Measurements from ENCODE around the gene BEAN1.

Gene BEAN1

DNA sequence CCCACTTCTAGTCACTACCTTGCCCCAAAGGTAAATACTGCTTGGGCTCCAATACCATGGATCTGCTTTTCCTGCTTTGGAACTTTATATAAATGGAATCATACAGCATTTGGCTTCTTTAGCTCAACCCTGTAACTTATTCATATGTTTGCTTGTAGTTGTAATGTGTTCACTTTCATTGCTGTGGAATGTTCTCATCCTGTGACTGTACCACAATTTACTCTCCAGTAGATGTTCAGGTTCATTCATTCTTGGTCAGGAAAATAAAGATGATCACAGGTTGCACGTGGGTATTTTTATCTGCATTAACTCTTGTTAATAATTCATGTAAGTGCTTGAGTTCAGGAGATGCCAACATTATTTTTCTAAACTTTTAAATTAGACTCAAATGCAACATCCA lies 6.7 kb upstream of the BEAN1 start:
- no peak for FAIRE-seq

DNA sequence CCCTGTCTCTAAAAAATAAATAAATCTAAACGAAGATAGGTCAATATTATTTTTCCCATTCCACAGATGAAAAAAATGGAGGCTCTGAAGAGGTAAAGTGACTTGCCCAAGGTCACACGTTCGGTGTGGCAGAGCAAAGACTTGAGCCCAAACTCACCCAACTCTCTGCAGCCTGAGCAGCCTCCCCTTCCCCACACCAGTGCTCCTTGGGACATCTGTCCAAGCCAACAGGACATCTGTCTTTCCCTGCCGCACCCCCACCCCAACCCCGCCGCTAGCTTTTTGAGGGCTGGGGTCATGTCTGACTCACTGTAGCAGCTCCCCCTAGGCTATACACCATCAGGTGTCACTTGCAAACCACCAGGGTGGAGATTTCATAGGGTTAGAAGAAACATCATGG lies 5.2 kb upstream of the BEAN1 start:
- FAIRE-seq, result no peak

DNA sequence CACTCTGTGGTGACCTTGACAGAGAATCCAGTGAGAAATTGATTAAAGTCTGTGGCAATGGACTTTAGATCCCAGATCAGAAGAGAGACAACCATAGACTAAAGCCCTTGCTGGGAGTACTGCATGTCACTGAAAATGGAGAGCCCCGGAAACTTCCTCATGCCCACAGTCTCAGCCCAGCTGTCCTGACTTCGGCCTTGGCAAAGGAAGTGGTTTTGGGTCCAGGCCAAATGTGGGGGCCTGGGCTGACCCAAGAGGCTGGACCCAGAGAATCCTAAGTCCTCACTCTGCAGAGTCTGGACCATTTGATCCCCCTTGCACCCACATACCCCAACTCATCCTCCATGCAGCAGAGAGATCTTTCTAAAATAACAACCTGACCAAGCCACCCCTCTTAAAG lies 4.7 kb upstream of the BEAN1 start:
- FAIRE-seq, result no peak

DNA sequence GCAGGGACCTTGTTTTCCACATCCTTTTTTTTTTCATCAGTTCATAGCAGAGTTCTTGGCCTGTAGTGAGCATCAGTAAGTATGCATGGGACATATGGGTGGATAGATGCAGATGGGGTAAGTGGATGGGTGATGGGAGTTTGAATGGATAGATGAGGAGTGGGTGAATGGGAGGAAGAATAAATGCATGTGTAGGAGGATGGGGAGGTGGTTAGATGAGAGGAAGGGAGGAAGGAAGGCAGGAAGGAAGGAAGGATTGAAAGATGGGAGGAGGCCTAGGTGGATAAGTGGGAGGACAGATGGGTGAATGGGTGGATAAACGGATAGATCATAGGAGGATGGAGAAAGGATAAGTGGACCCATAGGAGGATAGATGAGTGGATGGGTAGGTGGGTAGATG lies 3.9 kb upstream of the BEAN1 start:
- no peak for FAIRE-seq

DNA sequence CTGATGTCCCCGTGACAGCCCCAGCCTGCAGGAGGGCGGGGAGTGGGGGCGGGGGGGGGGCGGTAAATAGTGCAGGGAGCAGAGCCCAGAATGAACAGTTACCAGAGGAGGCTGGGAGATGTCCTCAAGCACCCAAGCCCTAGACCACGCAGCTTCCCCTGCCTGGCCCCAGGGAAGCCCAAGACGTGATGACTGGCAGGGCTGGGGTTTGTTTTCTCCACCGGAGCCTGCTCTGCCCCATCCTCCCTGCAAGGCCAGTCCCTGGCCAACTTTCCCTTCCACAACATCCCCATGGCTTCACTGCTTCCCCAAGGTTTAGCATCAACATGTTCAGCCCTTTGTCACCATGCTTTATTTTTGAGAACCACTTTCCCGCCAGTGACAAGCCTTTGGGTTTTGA lies 1.4 kb upstream of the BEAN1 start:
- FAIRE-seq, result no peak

DNA sequence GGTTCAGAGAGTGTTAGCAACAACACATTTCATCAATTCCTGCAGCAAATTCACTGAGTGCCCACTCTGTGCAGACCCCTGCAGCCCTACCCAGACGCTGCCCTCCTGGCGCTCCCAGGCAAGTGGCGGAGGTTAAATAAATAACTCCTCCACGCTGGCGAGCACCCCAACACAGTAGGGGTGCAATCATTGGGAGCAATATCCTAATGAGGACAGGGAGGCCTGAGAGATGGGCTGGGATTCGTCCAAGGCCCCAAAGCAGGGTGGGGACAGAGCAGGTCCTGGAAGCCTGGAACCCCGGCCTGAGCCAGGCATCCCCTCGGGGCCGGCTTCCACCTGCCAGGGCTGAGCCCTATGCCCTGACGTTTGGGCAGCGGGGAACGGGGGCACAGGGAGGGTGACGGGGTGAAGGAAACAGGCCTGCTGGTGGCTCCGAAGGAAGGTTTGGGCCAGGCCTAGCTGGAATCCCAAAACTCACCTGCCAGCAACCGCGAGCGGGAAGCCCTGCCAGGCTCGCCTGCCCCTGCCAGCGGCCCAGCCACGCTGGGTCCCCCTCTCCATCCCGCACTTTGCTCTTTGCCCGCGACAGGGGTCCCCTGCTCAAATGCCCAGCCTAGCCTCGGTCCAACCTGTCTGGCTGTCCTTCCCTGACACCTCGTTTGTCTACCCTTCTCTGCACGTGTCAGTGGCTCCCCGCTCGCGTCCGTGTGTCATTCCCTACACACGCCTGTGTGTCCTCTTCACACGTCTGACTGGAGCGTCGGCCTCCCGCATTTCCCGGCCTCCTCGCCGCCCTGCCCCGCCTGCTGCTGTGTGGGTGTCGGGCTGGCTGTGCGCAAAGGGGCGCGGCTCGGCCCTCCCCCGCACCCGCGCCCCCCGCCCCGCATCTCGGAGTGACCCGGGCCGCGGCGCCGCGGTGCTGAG lies 721 bp upstream of the BEAN1 start:
- FAIRE-seq, result no peak

DNA sequence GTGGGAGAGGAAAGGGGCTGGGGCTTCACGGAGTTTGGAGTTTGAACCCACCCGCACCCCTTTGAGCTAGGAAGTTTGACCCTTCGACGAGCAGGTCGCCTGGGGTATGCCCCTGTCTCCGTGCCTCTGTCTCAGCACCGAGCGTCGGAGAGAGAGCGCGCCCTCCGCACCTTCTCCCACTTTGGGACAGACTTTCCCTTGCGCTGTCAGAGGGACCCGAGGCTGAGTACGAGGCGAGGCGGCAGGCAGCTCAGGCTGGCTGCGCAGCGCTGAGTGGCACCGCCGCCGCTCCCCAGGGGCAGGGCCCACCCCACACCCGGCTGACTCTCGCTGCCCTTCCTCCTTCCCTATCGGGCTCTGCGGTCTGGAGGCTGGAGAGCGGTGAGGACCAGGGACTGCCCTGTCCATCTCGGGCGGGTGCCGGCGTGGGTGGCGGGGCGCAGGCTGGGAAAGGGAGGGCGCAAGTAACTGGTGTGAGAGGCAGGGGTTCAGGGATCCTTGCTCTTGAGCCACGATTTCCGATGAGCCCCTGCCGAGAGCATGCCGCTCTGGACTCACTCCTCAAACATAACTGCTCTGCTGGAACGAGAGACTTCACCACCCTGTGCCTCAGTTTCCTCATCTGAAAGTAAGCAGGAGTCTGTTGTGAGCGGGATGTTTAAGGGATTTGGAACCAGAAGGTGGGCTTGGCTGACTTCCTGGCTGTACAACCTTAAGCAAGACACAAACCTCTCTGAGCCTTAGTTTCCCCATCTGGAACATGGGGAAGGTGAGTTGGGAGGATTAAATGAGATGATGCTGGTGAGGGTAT lies 981 bp downstream of the BEAN1 start:
- FAIRE-seq, result no peak

DNA sequence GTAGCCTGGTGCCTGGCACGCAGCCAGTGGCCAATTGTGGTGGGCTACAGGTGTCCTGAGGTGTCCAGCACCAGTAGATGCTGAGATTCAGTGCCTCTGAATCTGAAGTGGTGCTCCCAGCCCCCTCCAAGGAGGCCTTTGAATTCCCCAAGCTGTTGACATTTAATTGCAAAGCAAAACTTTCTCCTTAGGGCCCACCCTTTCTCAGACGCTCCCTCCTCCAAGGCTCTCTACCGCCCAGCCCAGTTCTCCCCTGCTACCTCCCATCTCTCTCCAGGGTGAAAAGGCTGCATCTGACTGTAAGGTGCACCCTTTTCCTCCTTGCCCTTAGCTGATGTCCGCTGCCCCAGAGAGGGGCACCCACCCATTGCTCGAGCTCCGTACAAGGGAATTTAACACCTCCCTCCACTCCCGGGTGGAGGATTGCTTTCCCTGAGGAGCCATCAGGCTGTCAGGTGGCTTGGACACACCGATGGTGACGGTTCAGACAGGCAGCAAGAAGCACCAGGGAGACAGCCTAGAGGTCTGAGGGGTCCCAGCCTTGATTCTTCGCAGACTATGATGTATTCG lies 1.7 kb downstream of the BEAN1 start:
- no peak for FAIRE-seq

DNA sequence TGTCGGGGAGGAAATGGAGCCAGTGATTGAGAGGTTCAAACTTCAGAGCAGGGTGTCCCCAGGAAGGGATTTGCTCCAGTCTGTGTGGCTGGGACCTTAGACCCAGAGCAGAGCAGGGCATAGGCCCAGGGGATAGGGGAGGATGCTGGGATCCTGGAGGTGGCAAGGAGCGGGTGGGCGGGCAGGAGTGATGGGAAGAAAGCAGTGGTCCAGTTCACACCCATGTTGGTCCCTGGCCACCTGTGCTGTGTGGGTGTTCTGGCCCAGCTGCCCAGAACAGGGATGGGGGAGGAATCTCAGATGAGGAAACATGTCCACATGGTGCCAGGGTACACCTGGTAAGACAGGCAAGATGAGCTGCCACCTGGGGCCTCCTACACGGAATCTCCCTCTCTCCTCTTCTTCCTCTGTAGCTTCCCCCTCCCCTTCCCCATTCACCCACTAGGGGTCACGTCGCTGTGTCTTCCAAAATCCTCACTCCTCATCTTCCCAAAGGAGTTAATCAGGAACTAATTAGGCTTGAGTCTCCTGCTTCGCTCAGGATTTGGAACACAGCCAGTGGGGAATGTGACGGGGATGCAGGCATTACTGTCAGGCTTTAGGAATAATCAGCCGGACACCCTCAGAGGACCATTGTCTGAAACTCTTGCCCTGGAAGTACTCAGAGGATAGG lies 2.3 kb downstream of the BEAN1 start:
- no peak for FAIRE-seq

DNA sequence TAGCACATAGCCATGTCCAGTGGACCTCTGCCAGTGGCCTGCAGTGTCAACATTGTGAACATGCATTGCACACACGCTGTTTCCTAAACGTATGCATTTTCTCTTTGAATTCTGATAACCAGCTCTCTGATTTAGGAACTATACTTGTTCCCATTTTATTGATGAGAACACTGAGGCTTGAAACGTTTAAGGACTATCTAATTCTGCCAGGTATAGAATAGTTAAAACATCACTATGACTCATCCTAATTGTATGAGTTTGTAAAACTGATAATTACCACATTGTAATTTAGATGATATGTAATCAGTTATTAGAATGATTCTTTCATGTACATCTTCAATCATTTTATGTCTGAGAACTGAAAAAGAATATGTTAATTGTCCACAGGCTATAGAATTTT lies 3.1 kb downstream of the BEAN1 start:
- FAIRE-seq, result no peak

DNA sequence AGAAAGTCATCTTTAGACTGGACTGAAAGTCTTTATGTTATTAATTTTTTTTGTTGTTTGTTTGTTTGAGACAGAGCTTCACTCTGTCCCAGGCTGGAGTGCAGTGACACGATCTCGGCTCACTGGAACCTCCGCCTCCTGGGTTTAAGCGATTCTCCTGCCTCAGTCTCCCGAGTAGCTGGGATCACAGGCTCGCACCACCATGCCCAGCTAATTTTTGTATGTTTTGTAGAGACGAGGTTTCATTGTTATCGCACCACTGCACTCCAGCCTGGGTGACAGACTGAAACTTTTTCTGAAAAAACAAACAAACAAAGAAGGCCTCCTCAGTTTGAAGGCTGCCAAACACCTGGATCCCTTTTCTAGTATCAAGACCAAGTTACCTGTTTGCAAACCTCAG lies 4.7 kb downstream of the BEAN1 start:
- no peak for FAIRE-seq

DNA sequence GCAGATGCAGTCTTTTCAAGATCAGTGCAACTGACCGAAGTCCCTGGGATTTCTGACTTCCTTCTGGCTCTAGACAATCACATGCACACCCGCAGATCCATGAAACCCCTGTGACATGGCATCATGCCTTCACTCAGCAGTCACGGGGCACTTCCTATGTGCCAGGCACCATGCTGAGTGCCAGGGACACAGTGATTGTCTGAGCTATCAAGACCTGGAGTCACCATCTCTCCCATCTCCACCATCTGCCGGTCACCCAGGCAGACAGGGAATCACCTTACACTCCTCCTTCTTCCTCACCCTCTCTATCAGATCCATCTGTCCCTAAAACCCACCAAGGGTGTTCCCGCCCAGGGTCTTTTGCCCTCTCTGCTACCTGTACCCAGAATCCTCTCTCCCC lies 5.3 kb downstream of the BEAN1 start:
- FAIRE-seq, result no peak

DNA sequence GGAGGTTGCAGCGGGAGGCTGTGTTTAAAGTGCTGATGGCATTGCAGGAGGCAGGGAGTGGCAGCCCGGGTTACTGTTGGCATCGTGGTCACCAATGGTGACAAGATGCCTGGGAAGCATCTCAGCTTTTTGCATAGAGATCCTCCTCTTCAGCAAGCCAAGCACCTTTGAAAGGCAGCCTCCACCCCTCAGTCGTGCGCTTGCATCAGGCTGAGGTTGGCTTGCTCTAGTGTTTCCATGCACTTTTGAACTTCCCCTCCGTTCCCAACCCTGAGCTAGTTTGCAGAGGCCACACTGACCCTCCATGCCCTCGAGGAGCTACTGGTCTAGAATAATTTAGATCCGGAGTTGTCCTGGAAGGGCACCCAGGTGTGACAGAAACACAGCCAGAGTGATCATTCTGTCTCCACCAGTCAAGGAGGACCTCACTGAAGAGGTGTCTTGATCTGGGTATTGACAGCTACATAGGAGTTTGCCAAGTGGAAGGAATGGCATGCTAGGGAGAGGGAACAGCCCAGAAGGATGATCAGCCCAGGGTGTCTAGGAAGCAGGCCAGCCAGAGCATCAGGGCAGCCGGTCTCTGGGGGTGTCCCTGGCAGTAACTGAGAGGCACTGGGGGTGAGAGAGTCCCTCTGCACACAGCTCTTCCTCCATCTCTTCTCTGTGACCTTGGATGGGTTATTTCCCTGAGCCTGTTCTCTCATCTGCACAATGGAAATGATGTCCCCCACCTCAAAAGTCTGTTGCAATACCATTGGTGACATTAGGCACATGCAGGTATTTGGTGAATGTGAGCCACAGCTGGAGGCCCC lies 7.7 kb downstream of the BEAN1 start:
- FAIRE-seq, result no peak

DNA sequence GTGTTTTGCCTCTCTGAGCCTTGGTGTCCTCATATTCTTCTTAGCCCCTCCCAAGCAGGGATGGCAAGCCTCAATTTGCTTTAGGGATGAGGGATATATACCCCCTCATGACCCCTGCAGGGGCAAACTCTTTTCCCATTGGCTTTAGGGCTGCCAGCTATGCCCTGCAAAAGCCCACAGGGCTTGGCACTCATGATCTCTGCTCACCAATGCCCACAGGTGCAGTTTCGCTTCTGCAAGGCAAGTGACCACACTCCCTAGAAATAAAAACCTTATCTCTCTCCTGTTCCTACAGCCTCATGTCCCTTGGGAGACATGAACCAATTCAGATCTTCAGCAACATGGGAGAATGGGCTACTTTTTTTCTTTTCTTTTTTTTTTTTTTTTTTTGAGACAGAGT lies 8.8 kb downstream of the BEAN1 start:
- no peak for FAIRE-seq

DNA sequence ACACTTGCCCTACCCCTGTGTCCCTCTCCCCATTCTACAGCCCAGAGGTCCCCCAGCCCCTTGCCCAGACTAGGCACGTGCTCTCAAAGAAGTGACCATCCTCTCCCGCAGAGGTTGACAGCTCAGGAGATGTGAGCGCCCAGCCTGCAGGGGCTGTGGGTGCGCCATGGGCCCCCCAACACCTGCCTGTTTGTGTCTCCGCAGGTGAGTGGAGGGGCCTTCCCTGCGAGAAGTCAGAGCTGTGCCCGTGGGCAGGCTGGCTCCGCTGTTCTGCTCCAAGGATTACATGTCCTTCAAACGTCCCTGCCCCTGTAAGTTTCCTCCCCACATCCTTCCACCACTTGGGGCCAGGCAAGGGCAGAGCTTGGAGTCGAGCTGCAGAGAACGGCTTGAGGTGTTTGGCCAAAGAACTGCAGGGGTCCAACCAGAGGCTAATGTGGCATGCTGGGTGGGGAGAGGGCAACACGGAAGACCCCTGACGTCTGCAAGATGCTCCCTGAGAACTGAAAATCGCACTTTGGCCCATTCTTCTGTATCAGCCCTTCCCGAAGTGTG lies 10.4 kb downstream of the BEAN1 start:
- FAIRE-seq, result no peak

DNA sequence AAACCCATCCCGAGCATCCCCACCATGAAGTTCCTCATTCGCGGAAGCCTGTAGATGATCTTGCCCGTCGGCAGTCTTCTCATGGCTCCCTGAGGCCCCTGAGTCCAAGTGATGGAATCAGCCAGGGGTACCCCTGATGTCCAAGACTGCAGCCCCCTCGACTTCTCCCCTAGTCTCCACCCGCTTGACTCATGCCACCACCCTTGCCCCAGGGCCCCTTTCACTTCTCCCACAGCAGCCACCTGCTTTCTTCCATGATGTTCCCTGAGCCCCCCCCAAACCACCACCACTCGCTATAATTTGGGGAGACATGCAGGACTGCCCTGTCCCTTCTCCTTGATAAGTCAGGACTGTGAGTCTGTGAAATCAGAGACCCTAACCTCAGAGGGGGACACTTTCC lies 11.4 kb downstream of the BEAN1 start:
- no peak for FAIRE-seq

DNA sequence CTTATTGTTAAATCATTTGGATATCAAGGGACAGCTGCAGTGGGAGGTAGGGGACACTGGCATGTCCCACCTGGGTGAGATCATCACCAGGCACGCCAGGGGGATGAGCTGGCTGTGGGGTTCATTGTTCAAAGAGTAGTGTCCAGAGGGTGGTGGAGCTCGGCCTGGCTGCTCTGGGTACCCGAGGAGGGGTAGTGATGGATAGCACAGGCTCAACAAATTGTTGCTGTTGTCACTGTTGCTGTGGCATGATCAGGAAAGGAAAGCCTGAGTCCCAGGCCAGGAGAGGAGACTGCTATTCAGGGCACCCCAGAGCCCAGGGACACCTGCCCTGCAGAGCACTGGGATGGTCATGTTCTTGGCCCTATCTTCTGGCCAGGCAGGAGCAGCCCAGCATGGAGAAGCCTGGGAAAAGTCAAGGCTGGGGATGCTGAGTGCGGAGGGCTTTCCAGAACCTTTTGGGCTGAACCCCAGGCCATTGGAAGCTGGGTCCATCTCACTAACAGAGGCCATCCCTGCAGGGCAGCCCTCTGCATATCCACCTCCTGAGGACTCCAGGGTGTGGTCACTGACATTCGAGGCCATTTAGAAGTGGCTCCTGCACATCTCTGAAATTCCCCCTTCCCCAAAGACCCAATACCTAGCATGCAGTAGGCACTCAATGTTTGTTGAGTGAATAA lies 12.1 kb downstream of the BEAN1 start:
- no peak for FAIRE-seq

DNA sequence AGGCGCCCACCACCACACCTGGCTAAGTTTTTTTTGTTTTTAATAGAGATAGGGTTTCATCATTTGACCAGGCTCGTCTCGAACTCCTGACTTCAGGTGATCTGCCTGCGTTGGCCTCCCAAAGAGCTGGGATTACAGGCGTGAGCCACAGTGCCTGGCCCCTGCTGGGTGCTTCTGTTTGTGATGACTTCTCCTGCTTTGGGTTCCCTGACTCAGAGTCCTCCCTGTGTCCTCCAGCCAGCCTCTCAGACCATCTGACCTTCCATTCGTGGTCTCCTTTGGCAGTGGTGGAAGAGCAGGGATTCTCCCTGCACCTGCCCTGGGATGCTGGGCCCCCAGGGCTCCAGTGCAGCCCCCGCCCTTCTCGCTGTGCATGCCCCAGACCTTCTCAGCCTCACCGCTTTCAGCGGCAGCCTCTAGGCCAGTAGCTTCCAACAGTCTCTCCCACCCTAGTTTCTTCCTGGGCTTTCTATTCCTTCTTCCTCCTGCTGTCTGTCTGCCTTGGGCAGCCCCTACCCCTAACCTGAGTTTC lies 13.2 kb downstream of the BEAN1 start:
- no peak for FAIRE-seq

DNA sequence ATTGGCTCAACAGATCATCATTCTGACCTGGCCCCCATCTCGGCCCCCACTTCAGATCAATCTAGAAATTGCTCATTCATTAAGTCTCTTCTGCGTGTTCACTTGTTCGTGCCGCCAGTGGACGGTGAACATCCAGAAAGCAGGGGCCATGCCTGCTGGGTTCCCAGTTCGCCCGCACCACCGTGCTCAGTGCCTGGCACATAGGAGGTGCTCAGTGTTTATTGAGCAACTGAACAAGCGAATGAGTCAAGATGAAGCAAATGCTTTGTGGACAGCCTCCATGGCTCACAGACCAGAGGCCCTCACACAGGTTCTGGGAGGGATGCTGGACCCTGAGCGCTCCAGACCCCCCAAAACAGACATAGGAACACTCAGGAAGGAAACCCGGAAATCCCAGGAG lies 13.9 kb downstream of the BEAN1 start:
- no peak for FAIRE-seq

DNA sequence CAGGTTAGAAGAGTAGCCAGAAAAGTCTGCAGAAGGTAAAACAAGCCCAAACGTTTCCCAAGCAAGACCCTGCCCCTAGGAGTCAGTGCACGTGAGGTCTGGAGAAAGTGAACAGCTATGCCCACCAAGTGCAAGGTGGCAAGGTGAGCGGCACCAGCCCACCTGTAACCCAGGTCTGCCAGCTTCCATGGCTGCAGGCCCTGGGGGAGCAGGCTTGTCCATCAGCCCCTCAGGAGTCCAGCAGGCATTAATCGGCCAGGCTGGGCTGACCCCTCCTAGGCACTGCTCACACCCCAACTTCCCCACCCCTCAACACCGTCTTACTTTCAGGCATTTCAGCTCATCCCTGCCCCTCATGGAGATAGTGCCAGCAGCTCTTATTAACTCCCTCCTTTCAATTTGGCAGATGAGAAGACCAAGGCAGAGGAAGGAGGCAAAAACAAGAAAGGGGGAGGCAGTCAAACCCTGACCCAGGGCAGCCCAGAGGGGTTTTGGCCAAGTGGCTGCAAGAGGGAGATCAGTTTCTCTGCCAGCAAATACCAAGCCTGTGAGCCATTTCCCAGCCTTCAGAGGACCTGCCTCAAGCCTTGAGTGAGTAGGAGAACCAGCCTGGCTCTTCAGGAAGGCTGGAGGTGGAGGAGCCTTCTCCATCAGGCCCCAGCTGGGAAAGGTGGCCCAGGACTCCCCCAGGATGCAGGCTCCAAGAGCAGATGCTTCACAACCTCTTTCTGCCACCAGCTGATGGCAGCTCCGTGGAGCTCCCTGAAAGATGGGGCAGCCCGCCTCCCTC lies 14.7 kb downstream of the BEAN1 start:
- FAIRE-seq, result no peak

All from G401.6 (cell line).